CD4-positive, alpha-beta T cell (primary cell): ENCODE measurements around the gene HIPK3. TPM values are rescaled to one million over a fixed set of nuclear protein-coding genes. Genes with fewer than 3 reads are reported as not detected.

Source experiments
- ATAC-seq: fragments of 200-7000 bp; cut with Tn5 transposase; one replicate; pipeline ENCODE4 v1.10.0; 2022; ENCODE audit warnings: mild to moderate bottlenecking; ENCODE audit not compliant: poor library complexity
- CTCF ChIA-PET: fragments of 350-600 bp; sonication (Branson Sonifier 250); formaldehyde crosslinking; loops from one replicate; lab custom pipeline; 2021; ENCODE audit warnings: antibody characterized with exemption, inconsistent platforms; lab: Charles Lee
- POLR2A ChIA-PET: fragments of 350-600 bp; sonication (Branson Sonifier 250); formaldehyde crosslinking; loops from one replicate; lab custom pipeline; 2021; ENCODE audit warnings: antibody characterized with exemption, inconsistent platforms; lab: Charles Lee
- DNase-seq, 14 experiments: peaks; one replicate each; pipeline ENCODE4 v3.0.0-alpha.2; 2013 to 2020; ENCODE audit warnings: mixed read lengths in 2 of 14
- H3K27ac ChIP-seq, 2 donors: one replicate each; pipeline versions ENCODE4 v1.5.1 to v1.7.0; 2013; ENCODE audit warnings: low read length in 2 of 2, low read depth in 1 of 2, mild to moderate bottlenecking in 1 of 2
- H3K27me3 ChIP-seq, 2 experiments: 1 replicate in 1 of 2; 2 replicates in 1 of 2; pipeline versions ENCODE4 v1.6.1 to v1.7.0; 2013; ENCODE audit warnings: low read length in 2 of 2, control low read depth in 1 of 2, mild to moderate bottlenecking in 1 of 2, moderate library complexity in 1 of 2; ENCODE audit not compliant: insufficient read depth in 2 of 2, control insufficient read depth in 1 of 2
- H3K36me3 ChIP-seq: one replicate; pipeline ENCODE4 v1.6.1; 2013; ENCODE audit warnings: low read length, control low read depth; ENCODE audit not compliant: insufficient read depth
- H3K4me1 ChIP-seq: one replicate; pipeline ENCODE4 v1.6.1; 2013; ENCODE audit warnings: low read length, control low read depth; ENCODE audit not compliant: insufficient read depth
- H3K4me3 ChIP-seq: one replicate; pipeline ENCODE4 v1.5.1; 2013; ENCODE audit warnings: mild to moderate bottlenecking, low read length, moderate library complexity
- H3K9me3 ChIP-seq, 2 experiments: 1 replicate in 1 of 2; 2 replicates in 1 of 2; pipeline versions ENCODE4 v1.6.1 to v1.7.0; 2013; ENCODE audit warnings: low read length in 2 of 2, mild to moderate bottlenecking in 2 of 2, control low read depth in 1 of 2, moderate library complexity in 1 of 2; ENCODE audit not compliant: control insufficient read depth in 1 of 2, insufficient read depth in 1 of 2
- H3K27ac Mint-ChIP-seq: one replicate; pipeline ENCODE4 v1.8.0; 2020; ENCODE audit warnings: mixed read lengths
- H3K27me3 Mint-ChIP-seq: one replicate; pipeline ENCODE4 v1.8.0; 2021; ENCODE audit warnings: mixed read lengths
- H3K36me3 Mint-ChIP-seq: one replicate; pipeline ENCODE4 v1.8.0; 2021; ENCODE audit warnings: low read depth, mixed read lengths
- H3K4me1 Mint-ChIP-seq: one replicate; pipeline ENCODE4 v1.8.0; 2021; ENCODE audit warnings: low read depth, mixed read lengths
- H3K4me3 Mint-ChIP-seq: one replicate; pipeline ENCODE4 v1.8.0; 2020; ENCODE audit warnings: mild to moderate bottlenecking, mixed read lengths
- H3K9me3 Mint-ChIP-seq: one replicate; pipeline ENCODE4 v1.8.0; 2020; ENCODE audit warnings: mixed read lengths
- intact Hi-C, 2 experiments: fragments of 100-400 bp; cut with DNase I in 1 of 2; cut with micrococcal nuclease in 1 of 2; formaldehyde crosslinking; loops; one replicate each; pipeline versions ENCODE4 v1.15.1 to v1.9.0; 2023 to 2025; cut with DNase I, micrococcal nuclease
- total RNA-seq, 174 experiments: library from RNA in 2 of 174; stranded (reverse) in 2 of 174; gene quantifications; one replicate each; pipeline ENCODE4 v1.2.3 and lab custom pipeline; 2021 to 2026
- TF ChIP-seq, protein P1 (sequence below): fragments of 200-600 bp; IDR thresholded peaks from one replicate; pipeline ENCODE4 v1.8.0; 2022; ENCODE audit warnings: antibody characterized with exemption, mild to moderate bottlenecking

The HIPK3 gene
- total RNA-seq, 2 experiments from 2014 or later, result 38.1 to 38.9 TPM

DNA sequence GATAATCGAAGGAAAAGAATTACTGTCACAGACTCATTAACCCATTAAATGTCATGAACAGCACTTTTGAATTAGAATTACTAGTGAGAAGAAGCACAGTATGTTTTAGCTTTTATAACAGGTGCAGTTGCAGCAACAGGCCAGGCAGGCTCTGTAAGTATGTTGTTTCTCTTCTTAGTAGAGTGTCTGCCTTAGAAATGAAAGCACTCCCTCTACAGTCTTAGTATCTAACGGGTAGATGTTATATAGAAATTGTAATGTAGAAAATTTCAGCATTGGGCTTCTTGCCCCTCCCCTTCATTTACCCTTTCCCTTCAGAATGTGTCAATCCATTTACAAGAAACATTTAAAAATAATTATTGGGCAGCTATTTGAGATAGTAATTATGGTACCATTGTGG lies 87.4 kb downstream of the HIPK3 start:
- H3K27ac Mint-ChIP-seq, result no peak overlapping the region
- DNase-seq (no peak), ATAC-seq (no peak)
- Histone ChIP-seq H3K4me3 (no peak overlapping the region), H3K9me3 (no peaks in the 10 kb centered on the region), H3K4me1 (no peaks in the 10 kb centered on the region), H3K27me3 (no peaks in the 10 kb centered on the region), H3K27ac (no peak overlapping the region), H3K36me3 (peaks cover 70% of the 10 kb centered on the region)
- peaks cover 88% of the 10 kb centered on the region for H3K36me3 Mint-ChIP-seq
- POLR2A ChIA-PET, result no interaction called here
- TF ChIP-seq, protein P1, sequence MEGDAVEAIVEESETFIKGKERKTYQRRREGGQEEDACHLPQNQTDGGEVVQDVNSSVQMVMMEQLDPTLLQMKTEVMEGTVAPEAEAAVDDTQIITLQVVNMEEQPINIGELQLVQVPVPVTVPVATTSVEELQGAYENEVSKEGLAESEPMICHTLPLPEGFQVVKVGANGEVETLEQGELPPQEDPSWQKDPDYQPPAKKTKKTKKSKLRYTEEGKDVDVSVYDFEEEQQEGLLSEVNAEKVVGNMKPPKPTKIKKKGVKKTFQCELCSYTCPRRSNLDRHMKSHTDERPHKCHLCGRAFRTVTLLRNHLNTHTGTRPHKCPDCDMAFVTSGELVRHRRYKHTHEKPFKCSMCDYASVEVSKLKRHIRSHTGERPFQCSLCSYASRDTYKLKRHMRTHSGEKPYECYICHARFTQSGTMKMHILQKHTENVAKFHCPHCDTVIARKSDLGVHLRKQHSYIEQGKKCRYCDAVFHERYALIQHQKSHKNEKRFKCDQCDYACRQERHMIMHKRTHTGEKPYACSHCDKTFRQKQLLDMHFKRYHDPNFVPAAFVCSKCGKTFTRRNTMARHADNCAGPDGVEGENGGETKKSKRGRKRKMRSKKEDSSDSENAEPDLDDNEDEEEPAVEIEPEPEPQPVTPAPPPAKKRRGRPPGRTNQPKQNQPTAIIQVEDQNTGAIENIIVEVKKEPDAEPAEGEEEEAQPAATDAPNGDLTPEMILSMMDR, result no peak
- CTCF ChIA-PET, result interaction anchor here (1.3 kb wide), 1 partner anchor 22 kb away, joined by 3 read pairs; no protein-coding TSS in a partner anchor
- H3K9me3 Mint-ChIP-seq, result no peaks in the 10 kb centered on the region
- H3K4me3 Mint-ChIP-seq, result no peak overlapping the region
- intact Hi-C loops, result no loop called here
- H3K4me1 Mint-ChIP-seq, result no peaks in the 10 kb centered on the region
- H3K27me3 Mint-ChIP-seq, result no peaks in the 10 kb centered on the region

DNA sequence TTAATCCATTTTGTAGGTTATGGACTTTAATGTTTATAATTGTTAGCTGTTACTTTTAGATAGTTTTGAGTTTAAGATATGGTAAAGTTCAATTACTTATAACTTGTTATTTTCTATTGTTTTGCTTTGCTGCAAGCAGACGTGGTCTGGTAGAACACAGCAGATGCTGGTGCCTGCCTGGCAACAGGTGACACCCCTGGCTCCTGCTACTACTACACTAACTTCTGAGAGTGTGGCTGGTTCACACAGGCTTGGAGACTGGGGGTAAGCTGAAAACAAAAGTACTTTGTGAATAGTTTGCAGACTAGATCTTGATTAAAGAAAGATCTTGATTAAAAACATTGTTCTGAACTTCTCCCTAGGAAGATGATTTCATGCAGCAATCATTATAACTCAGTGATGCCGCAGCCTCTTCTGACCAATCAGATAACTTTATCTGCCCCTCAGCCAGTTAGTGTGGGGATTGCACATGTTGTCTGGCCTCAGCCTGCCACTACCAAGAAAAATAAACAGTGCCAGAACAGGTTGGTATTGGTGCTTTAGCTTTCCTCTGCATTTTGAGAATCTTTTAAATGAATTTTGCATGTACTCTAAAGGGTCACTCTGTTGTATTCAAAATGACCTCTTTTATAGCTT lies 90.4 kb downstream of the HIPK3 start:
- CTCF ChIA-PET, result interaction anchor here (1.2 kb wide), 1 partner anchor 18 kb away, joined by 3 read pairs; no protein-coding TSS in a partner anchor
- intact Hi-C loops, result no loop called here
- no peaks in the 10 kb centered on the region for H3K27me3 Mint-ChIP-seq
- Histone ChIP-seq H3K9me3 (no peaks in the 10 kb centered on the region), H3K36me3 (peaks cover 75% of the 10 kb centered on the region), H3K4me3 (no peak overlapping the region), H3K4me1 (no peaks in the 10 kb centered on the region), H3K27ac (no peak overlapping the region), H3K27me3 (no peaks in the 10 kb centered on the region)
- H3K4me1 Mint-ChIP-seq, result no peaks in the 10 kb centered on the region
- DNase-seq, result no peak
- no peak overlapping the region for H3K4me3 Mint-ChIP-seq
- H3K9me3 Mint-ChIP-seq, result no peaks in the 10 kb centered on the region
- TF ChIP-seq, protein P1, result no peak
- ATAC-seq, result no peak
- POLR2A ChIA-PET, result no interaction called here
- no peak overlapping the region for H3K27ac Mint-ChIP-seq
- H3K36me3 Mint-ChIP-seq, result peaks cover 93% of the 10 kb centered on the region

DNA sequence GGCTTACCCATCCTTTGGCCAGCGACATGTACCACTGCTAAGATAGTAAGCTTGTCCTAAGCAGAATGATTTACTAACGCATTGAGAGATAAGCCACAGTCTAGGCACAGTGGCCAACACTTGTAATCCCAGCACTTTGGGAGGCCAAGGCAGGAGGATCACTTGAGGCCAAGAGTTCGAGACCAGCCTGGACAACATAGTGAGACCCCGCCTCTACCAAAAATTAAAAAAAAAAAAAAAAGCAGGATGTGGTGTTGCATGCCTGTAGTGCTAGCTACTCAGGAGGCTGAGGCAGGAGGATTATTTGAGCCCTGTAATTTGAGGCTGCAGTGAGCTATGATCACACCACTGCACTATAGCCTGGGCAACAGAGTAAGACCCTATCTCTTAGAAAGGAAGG lies 93.1 kb downstream of the HIPK3 start:
- Mint-ChIP-seq H3K4me3 (no peak overlapping the region), H3K4me1 (no peaks in the 10 kb centered on the region), H3K27me3 (no peaks in the 10 kb centered on the region), H3K9me3 (no peaks in the 10 kb centered on the region), H3K36me3 (peaks cover 80% of the 10 kb centered on the region), H3K27ac (no peak overlapping the region)
- intact Hi-C loops, result no loop called here
- ChIA-PET CTCF (no interaction called here), POLR2A (interaction anchor here (0.6 kb wide), 1 partner anchor 17 kb away, joined by 3 read pairs; no protein-coding TSS in a partner anchor)
- H3K4me1 ChIP-seq, result no peaks in the 10 kb centered on the region
- no peaks in the 10 kb centered on the region for H3K9me3 ChIP-seq
- H3K36me3 ChIP-seq, result peaks cover 87% of the 10 kb centered on the region
- TF ChIP-seq, protein P1, result no peak
- DNase-seq (no peak), ATAC-seq (no peak)
- H3K27me3 ChIP-seq, result no peaks in the 10 kb centered on the region
- no peak overlapping the region for H3K27ac ChIP-seq
- no peak overlapping the region for H3K4me3 ChIP-seq
